Endothelial cell of umbilical vein (primary cell): ENCODE data around the gene WFIKKN2. TPM values are rescaled to one million over a fixed set of nuclear protein-coding genes. Genes with fewer than 3 reads are reported as not detected.

Source experiments
- BruUV-seq: library from RNA; stranded (reverse); fragments of 400-500 nt; replicated peaks from 2 replicates; lab custom pipeline; 2021; lab: Mats Ljungman, UMichigan
- CTCF ChIA-PET: fragments of 300-600, 350-600 bp; sonication (Branson Sonifier 250); formaldehyde crosslinking; loops from one replicate; lab custom pipeline; 2021; ENCODE audit warnings: antibody characterized with exemption, inconsistent platforms; lab: Charles Lee
- POLR2A ChIA-PET: fragments of 300-600, 350-600 bp; sonication (Branson Sonifier 250); formaldehyde crosslinking; loops from one replicate; lab custom pipeline; 2021; ENCODE audit warnings: antibody characterized with exemption, inconsistent platforms; lab: Charles Lee
- DNase-seq: peaks from one replicate; pipeline ENCODE4 v3.0.0-alpha.2; 2011; ENCODE audit warnings: low read depth, low spot score
- FAIRE-seq: peaks from 2 replicates; lab custom pipeline; 2011; peaks lifted over from hg19 to GRCh38; lab: Jason Lieb, UNC
- H2AFZ ChIP-seq: 2 replicates; pipeline ENCODE4 v1.6.0; 2012; ENCODE audit warnings: low read depth, low read length, control low read depth, inconsistent platforms
- H3K27ac ChIP-seq: 2 replicates; pipeline ENCODE4 v1.5.1; 2011; ENCODE audit warnings: low read depth, mild to moderate bottlenecking, control low read depth, low read length, moderate library complexity; ENCODE audit not compliant: insufficient read depth
- H3K27me3 ChIP-seq, 2 experiments: 2 replicates each; pipeline versions ENCODE4 v1.6.0 to v1.6.1; 2011; ENCODE audit warnings: low read length in 2 of 2, mixed read lengths in 1 of 2; ENCODE audit not compliant: control insufficient read depth in 2 of 2, insufficient read depth in 2 of 2
- H3K36me3 ChIP-seq, 2 experiments: 2 replicates in 1 of 2; 3 replicates in 1 of 2; pipeline ENCODE4 v1.5.1; 2011; ENCODE audit warnings: low read length in 2 of 2, mild to moderate bottlenecking in 1 of 2, moderate library complexity in 1 of 2; ENCODE audit not compliant: control insufficient read depth in 2 of 2, insufficient read depth in 2 of 2; ENCODE audit errors: extremely low read depth in 1 of 2
- H3K4me1 ChIP-seq: 3 replicates; pipeline ENCODE4 v1.5.1; 2011; ENCODE audit warnings: mild to moderate bottlenecking, low read length; ENCODE audit not compliant: control insufficient read depth, insufficient read depth; ENCODE audit errors: extremely low read depth
- H3K4me2 ChIP-seq: 2 replicates; pipeline ENCODE4 v1.6.1; 2011; ENCODE audit warnings: low read length, control low read depth, mixed read lengths; ENCODE audit not compliant: insufficient read depth
- H3K4me3 ChIP-seq, 3 experiments: fragments of 200-600 bp in 1 of 3; sonication (generic), shearing (Covaris generic) in 1 of 3; replicated peaks in 1 of 3; 2 replicates each; pipeline ENCODE4 v1.5.1; 2011 to 2016; ENCODE audit warnings: control low read depth in 3 of 3, low read length in 3 of 3, mild to moderate bottlenecking in 2 of 3, inconsistent platforms in 1 of 3, low read depth in 1 of 3, moderate library complexity in 1 of 3; ENCODE audit not compliant: insufficient read depth in 1 of 3
- H3K79me2 ChIP-seq: 2 replicates; pipeline ENCODE4 v1.6.0; 2012; ENCODE audit warnings: low read length, inconsistent platforms; ENCODE audit not compliant: control insufficient read depth, insufficient read depth
- H3K9ac ChIP-seq: replicated peaks from 2 replicates; pipeline ENCODE3; 2011; ENCODE audit warnings: low read length, control low read depth; ENCODE audit not compliant: insufficient read depth; ENCODE audit errors: extremely low read depth
- H3K9me1 ChIP-seq: replicated peaks from 3 replicates; pipeline ENCODE4 v1.6.0; 2011; ENCODE audit warnings: mild to moderate bottlenecking, low read length; ENCODE audit not compliant: control insufficient read depth, insufficient read depth; ENCODE audit errors: extremely low read depth
- H3K9me3 ChIP-seq: replicated peaks from 2 replicates; pipeline ENCODE4 v1.5.1; 2012; ENCODE audit warnings: low read length, inconsistent platforms; ENCODE audit not compliant: control insufficient read depth, insufficient read depth
- H4K20me1 ChIP-seq: replicated peaks from 2 replicates; pipeline ENCODE3; 2011; ENCODE audit warnings: mild to moderate bottlenecking, low read length; ENCODE audit not compliant: control insufficient read depth, insufficient read depth; ENCODE audit errors: extremely low read depth
- CTCF ChIP-seq, 2 donors: IDR thresholded peaks; 1 replicate in 1 of 2; 2 replicates in 1 of 2; pipeline ENCODE4 v1.5.1; 2011; ENCODE audit warnings: low read length in 2 of 2, mild to moderate bottlenecking in 2 of 2, moderate library complexity in 2 of 2, control low read depth in 1 of 2, inconsistent platforms in 1 of 2, low read depth in 1 of 2; ENCODE audit not compliant: insufficient read depth in 1 of 2; ENCODE audit errors: extremely low read depth in 1 of 2
- EZH2 ChIP-seq: IDR thresholded peaks from 2 replicates; pipeline ENCODE4 v1.6.1; 2012; ENCODE audit warnings: borderline replicate concordance, low read depth, mild to moderate bottlenecking, moderate library complexity, low read length, inconsistent platforms; ENCODE audit not compliant: severe bottlenecking
- FOS ChIP-seq: IDR thresholded peaks from 2 replicates; pipeline ENCODE4 v1.6.1; 2011; ENCODE audit warnings: mild to moderate bottlenecking, low read length, moderate library complexity, borderline replicate concordance; ENCODE audit not compliant: insufficient read depth
- MAX ChIP-seq: IDR thresholded peaks from 2 replicates; pipeline ENCODE4 v1.6.1; 2011; ENCODE audit not compliant: insufficient read depth, insufficient read length
- MYC ChIP-seq: IDR thresholded peaks from one replicate; pipeline ENCODE4 v1.6.1; 2011; ENCODE audit warnings: mild to moderate bottlenecking, low read depth, low read length
- POLR2A ChIP-seq: IDR thresholded peaks from 2 replicates; pipeline ENCODE4 v1.6.1; 2012; ENCODE audit warnings: low read depth, mild to moderate bottlenecking, control low read depth, low read length
- POLR2AphosphoS5 ChIP-seq: IDR thresholded peaks from 2 replicates; pipeline ENCODE4 v1.6.1; 2012; ENCODE audit warnings: low read depth, mild to moderate bottlenecking, control low read depth, low read length, moderate library complexity; ENCODE audit not compliant: insufficient read depth
- dilution Hi-C: fragments of 300-500 bp; cut with MboI; formaldehyde crosslinking; loops from one replicate; pipeline ENCODE4 v1.15.0; 2019; ENCODE audit warnings: low sequenced_read_pairs; ENCODE audit not compliant: extremely low pct_ligation_motif_present
- intact Hi-C: fragments of 100-400 bp; cut with micrococcal nuclease; formaldehyde crosslinking; loops from one replicate; pipeline ENCODE4 v1.10.0; 2022
- polyA plus RNA-seq, 4 experiments: library from polyadenylated mRNA; depleted of rRNA in 3 of 4; stranded (reverse) in 3 of 4; unstranded in 1 of 4; fragments of >200 nt; gene quantifications; 2 replicates each; pipeline versions ENCODE4 v1.2.1 to v1.2.3, GENCODE V29; 2011 to 2012; ENCODE audit warnings: missing spikeins in 1 of 4
- total RNA-seq: library from RNA; stranded (reverse); gene quantifications from 2 replicates; pipeline ENCODE4 v1.2.3, GENCODE V29; 2021

WFIKKN2 gene
- total and polyA plus RNA-seq, 2 donors (not counting 3 experiments of a cell fraction or from before 2014, with no cell fraction given), result 0.03 TPM; not detected in 1

- H3K27me3 ChIP-seq, result peaks cover 7 to 9% of the 10 kb centered on the region in 2 experiments
- ChIA-PET POLR2A (interaction anchor here (1.3 kb wide), 1 partner anchor 18 kb away, joined by 3 read pairs; the partner anchor contains the start of gene TOB1), CTCF (interaction anchor here (0.7 to 2.6 kb wide), 5 partner anchors 11 to 64 kb away, joined by 3 to 11 read pairs (median 3); partner anchors contain the start of gene TOB1)
- H3K27ac ChIP-seq, result no peak overlapping the region
- intact Hi-C loops, result no loop called here
- no peak overlapping the region for H2AFZ ChIP-seq
- dilution Hi-C loops, result no loop called here
- no peak overlapping the region for H3K9ac ChIP-seq
- BruUV-seq, result no TSS peak
- H3K9me1 ChIP-seq, result no peaks in the 10 kb centered on the region
- no peak overlapping the region for H3K4me2 ChIP-seq
- DNase-seq, result no peak
- H3K4me1 ChIP-seq, result no peaks in the 10 kb centered on the region
- TF ChIP-seq EZH2 (no peak), MAX (no peak), MYC (no peak), POLR2A (no peak), CTCF (IDR thresholded peaks at IDR 0.05; ENCODE audit: extremely low read depth in 1 of 2, insufficient read depth in 1 of 2, low read depth in 1 of 2, low read length in 2 of 2) (no peak), POLR2AphosphoS5 (no peak), FOS (no peak)
- H3K4me3 ChIP-seq, result no peak overlapping the region
- no peak for FAIRE-seq
- no peaks in the 10 kb centered on the region for H4K20me1 ChIP-seq
- H3K36me3 ChIP-seq, result no peaks in the 10 kb centered on the region
- no peaks in the 10 kb centered on the region for H3K79me2 ChIP-seq
- no peaks in the 10 kb centered on the region for H3K9me3 ChIP-seq
Measured at GRCh38 chr17:50884439-50885311, 49.3 kb downstream of the WFIKKN2 start.
